ENCODE measurements around the gene C17orf50. TPM values are rescaled to one million over a fixed set of nuclear protein-coding genes. Genes with fewer than 3 reads are reported as not detected.

C17orf50 gene
- not detected for total RNA-seq
- polyA plus RNA-seq = not detected
- long read RNA-seq, donor 1 = 0 reads
- long read RNA-seq, donor 2 = 0 reads
- long read RNA-seq, donor 3 = 0 reads

- Histone ChIP-seq H3K4me3 (no peak within 1 kb of the TSS), H3K4me1 (ENCODE audit: insufficient read depth) (peaks cover 3% of the 10 kb centered on the region), H3K9me3 (no peaks in the 10 kb centered on the region), H3K36me3 (no peaks in the 10 kb centered on the region), H3K27me3 (no peaks in the 10 kb centered on the region), H3K27ac (no peak within 1 kb of the TSS)
- 58 to 91% (median 67%) methylated on average over 1 of the region's 1 CpG for WGBS, 3 donors
- no peak for DNase-seq
- intact Hi-C loops (cut with DNase I) = loop anchor here in 2 of 4 donors (5.0 to 10.0 kb wide), 2 partner anchors 47 to 724 kb away; partner anchors contain the start of genes TAF15 (in 1 of the 2) and ZNHIT3 (in 1 of the 2)
- TF ChIP-seq POLR2A (IDR thresholded peaks at IDR 0.05) = no peak
- TF ChIP-seq EP300 (IDR thresholded peaks at IDR 0.05) = no peak
- TF ChIP-seq, protein P1, sequence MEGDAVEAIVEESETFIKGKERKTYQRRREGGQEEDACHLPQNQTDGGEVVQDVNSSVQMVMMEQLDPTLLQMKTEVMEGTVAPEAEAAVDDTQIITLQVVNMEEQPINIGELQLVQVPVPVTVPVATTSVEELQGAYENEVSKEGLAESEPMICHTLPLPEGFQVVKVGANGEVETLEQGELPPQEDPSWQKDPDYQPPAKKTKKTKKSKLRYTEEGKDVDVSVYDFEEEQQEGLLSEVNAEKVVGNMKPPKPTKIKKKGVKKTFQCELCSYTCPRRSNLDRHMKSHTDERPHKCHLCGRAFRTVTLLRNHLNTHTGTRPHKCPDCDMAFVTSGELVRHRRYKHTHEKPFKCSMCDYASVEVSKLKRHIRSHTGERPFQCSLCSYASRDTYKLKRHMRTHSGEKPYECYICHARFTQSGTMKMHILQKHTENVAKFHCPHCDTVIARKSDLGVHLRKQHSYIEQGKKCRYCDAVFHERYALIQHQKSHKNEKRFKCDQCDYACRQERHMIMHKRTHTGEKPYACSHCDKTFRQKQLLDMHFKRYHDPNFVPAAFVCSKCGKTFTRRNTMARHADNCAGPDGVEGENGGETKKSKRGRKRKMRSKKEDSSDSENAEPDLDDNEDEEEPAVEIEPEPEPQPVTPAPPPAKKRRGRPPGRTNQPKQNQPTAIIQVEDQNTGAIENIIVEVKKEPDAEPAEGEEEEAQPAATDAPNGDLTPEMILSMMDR (IDR thresholded peaks at IDR 0.05) = no peak
These were observed at the start of gene C17orf50 for GRCh38 chr17:35760587-35760986. TSS of gene C17orf50 (plus strand) at chr17:35760887. CDS start at chr17:35760942, 55 bp downstream.

GRCh38 chr17:35710950-35711349 is 49.7 kb upstream of the C17orf50 start:
- no peaks in the 10 kb centered on the region for H3K9me3 ChIP-seq
- no peaks in the 10 kb centered on the region for H3K36me3 ChIP-seq
- 93 to 97% (median 94%) methylated on average over 2 of the region's 2 CpGs for WGBS, 3 donors
- TF ChIP-seq, protein P1 (IDR thresholded peaks at IDR 0.05) = no peak
- no peak for TF ChIP-seq POLR2A (IDR thresholded peaks at IDR 0.05)
- no peak for DNase-seq
- H3K4me3 ChIP-seq = no peak overlapping the region
- intact Hi-C loops (cut with DNase I) = no loop called here
- H3K27me3 ChIP-seq = no peaks in the 10 kb centered on the region
- no peak overlapping the region for H3K27ac ChIP-seq
- peaks cover 2% of the 10 kb centered on the region for H3K4me1 ChIP-seq (ENCODE audit: insufficient read depth)

DNA sequence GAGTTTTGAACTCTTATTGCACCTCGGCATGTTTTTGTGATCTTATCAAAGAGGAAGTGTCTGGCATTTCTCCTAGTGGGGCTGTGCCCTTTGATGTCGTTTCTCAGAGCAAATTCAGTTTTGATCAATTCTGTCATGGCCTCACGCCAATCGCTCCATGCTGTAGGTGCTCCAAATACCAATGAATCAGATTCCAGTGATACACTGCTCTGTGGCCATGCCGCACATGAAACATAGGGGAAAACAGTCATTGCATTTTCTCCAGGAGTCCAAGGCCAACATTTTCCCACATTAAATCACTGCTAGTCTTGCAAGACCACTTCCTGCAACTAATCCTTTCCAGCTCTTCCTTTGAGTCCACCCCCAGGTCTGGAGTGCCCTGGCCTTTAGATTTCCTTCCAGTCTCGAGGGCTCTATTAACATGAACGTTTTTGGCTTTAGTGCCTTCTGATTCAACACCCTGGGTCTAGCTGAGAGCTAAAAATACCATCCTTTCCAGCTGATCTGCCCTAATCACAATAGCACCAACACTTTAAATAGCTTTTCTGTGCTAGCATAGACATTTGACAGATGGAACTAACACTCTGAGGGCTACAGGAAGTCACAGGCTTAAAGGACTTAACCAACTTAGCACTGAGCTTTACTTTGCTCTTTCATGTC is 47.5 kb upstream of the C17orf50 start:
- TF ChIP-seq, protein P1 (IDR thresholded peaks at IDR 0.05) = no peak
- no peak for TF ChIP-seq POLR2A (IDR thresholded peaks at IDR 0.05)
- no peak for TF ChIP-seq EP300 (IDR thresholded peaks at IDR 0.05)
- H3K27ac ChIP-seq = peak overlapping the region in 1 of 2 donors; percentile 3
- H3K4me1 ChIP-seq (ENCODE audit: insufficient read depth) = peaks cover 9% of the 10 kb centered on the region
- no peaks in the 10 kb centered on the region for H3K9me3 ChIP-seq
- DNase-seq = peak in 1 of 5 donors; percentile 36
- no peaks in the 10 kb centered on the region for H3K36me3 ChIP-seq
- H3K27me3 ChIP-seq = no peaks in the 10 kb centered on the region
- H3K4me3 ChIP-seq = no peak overlapping the region
- 19 to 21% (median 20%) methylated on average over 7 of the region's 7 CpGs for whole genome bisulfite sequencing, 3 donors
- intact Hi-C loops (cut with DNase I) = no loop called here

GRCh38 chr17:35714988-35715387 is 45.7 kb upstream of the C17orf50 start:
- no peaks in the 10 kb centered on the region for H3K36me3 ChIP-seq
- intact Hi-C loops (cut with DNase I) = no loop called here
- TF ChIP-seq, protein P1 (IDR thresholded peaks at IDR 0.05) = no peak
- TF ChIP-seq POLR2A (IDR thresholded peaks at IDR 0.05) = no peak
- no peak for TF ChIP-seq EP300 (IDR thresholded peaks at IDR 0.05)
- DNase-seq = no peak
- no peak overlapping the region for H3K27ac ChIP-seq
- 86 to 89% (median 87%) methylated on average over 2 of the region's 2 CpGs for WGBS, 3 donors
- H3K27me3 ChIP-seq = no peaks in the 10 kb centered on the region
- H3K9me3 ChIP-seq = no peaks in the 10 kb centered on the region
- peaks cover 11% of the 10 kb centered on the region for H3K4me1 ChIP-seq (ENCODE audit: insufficient read depth)
- H3K4me3 ChIP-seq = no peak overlapping the region

All from ovary (tissue), 10 donors.